ENCODE results near the gene FAR2. TPM values are rescaled to one million over a fixed set of nuclear protein-coding genes. Genes with fewer than 3 reads are reported as not detected.

FAR2 gene
- total and polyA plus RNA-seq, 7 donors = 0.75 to 1.9 (median 1.6) TPM

DNA sequence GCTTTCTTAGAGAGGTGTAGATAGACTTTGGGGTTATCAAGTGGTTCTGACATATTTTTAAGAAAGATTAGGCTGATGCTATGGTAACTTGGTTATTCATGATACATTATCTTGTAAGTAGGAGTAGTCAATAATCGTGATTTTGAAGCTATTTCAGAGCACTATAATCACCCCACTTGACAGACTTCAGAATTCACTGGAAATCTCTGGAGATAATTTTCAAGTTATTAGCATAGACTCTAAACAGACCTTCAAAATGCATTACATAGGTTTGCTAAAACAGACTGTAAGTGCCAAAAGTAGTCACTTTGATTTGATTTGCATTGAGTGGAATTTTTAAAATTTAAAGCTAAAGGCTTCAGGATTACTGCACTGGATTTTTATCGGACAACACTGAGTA, 157.6 kb downstream of the FAR2 start:
- H3K27ac ChIP-seq = no peak overlapping the region
- no peaks in the 10 kb centered on the region for H3K27me3 ChIP-seq (ENCODE audit: insufficient read depth in 3 of 3, low read length in 2 of 3)
- DNase-seq (no peak), ATAC-seq (no peak)
- TF ChIP-seq, protein P1, sequence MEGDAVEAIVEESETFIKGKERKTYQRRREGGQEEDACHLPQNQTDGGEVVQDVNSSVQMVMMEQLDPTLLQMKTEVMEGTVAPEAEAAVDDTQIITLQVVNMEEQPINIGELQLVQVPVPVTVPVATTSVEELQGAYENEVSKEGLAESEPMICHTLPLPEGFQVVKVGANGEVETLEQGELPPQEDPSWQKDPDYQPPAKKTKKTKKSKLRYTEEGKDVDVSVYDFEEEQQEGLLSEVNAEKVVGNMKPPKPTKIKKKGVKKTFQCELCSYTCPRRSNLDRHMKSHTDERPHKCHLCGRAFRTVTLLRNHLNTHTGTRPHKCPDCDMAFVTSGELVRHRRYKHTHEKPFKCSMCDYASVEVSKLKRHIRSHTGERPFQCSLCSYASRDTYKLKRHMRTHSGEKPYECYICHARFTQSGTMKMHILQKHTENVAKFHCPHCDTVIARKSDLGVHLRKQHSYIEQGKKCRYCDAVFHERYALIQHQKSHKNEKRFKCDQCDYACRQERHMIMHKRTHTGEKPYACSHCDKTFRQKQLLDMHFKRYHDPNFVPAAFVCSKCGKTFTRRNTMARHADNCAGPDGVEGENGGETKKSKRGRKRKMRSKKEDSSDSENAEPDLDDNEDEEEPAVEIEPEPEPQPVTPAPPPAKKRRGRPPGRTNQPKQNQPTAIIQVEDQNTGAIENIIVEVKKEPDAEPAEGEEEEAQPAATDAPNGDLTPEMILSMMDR (IDR thresholded peaks at IDR 0.05) = no peak
- no peaks in the 10 kb centered on the region for H3K4me1 ChIP-seq
- no peak overlapping the region for H3K4me3 ChIP-seq
- intact Hi-C loops (cut with DNase I) = no loop called here
- no peaks in the 10 kb centered on the region for H3K36me3 ChIP-seq (ENCODE audit: insufficient read depth in 1 of 2, low read depth in 1 of 2)
- 90 to 96% (median 92%) methylated on average over 2 of the region's 2 CpGs for WGBS, 3 donors
- H3K9me3 ChIP-seq = no peaks in the 10 kb centered on the region

DNA sequence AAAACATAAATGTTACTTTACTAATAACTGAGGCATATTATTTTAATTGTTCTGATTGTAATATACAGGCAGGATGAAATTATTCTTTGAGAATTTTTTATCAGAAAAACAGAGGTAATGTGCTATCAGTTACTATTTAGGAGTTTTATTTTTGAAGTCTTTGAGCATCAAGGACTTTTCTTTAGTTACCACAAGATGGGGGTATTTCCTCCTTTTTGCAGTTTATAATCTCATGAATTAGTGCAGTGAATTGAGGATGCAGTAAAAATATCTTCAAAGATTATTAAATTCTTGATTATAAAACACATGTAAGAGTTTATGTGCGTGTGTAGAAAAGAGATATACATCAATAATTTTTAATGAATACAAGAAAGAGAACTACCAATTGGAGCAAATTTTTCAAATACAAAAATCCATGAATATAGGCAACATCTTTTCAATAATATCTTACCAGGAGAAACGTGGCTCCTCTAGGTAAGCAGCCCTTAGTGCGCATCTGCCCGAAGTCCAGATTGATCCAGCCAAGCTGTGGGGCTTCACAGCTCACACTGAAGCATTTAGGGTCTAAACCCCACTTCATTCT, 160.3 kb downstream of the FAR2 start:
- TF ChIP-seq, protein P1 (IDR thresholded peaks at IDR 0.05) = peak; percentile 14
- WGBS, 3 donors = 60 to 94% (median 86%) methylated on average over 4 of the region's 4 CpGs

DNA sequence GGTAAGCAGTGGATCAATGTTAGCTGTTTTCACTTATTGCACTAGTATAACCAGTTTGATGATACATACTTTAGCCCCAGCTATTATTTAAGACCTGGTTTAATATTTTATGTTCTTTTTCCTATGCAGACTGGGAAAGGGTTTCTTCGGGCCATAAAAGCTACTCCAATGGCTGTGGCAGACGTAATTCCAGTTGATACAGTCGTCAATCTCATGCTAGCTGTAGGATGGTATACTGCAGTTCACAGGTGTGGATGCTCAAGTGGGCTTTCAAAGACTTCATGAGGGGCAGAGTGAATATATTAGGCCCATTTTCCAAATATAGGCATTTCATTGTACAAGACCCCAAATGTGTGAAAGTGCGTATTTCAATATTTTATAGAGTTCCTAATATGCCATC, 161.8 kb downstream of the FAR2 start:
- whole genome bisulfite sequencing, 3 donors = 89 to 92% (median 90%) methylated on average over 4 of the region's 4 CpGs

More for the DNA sequence above, 160.3 kb downstream of the FAR2 start:
- DNase-seq (no peak), ATAC-seq (no peak)
- H3K9me3 ChIP-seq = no peaks in the 10 kb centered on the region
- intact Hi-C loops (cut with DNase I) = no loop called here
- no peaks in the 10 kb centered on the region for H3K36me3 ChIP-seq (ENCODE audit: insufficient read depth in 1 of 2, low read depth in 1 of 2)
- no peak overlapping the region for H3K4me3 ChIP-seq
- no peaks in the 10 kb centered on the region for H3K27me3 ChIP-seq (ENCODE audit: insufficient read depth in 3 of 3, low read length in 2 of 3)
- H3K27ac ChIP-seq = no peak overlapping the region
- H3K4me1 ChIP-seq = no peaks in the 10 kb centered on the region

DNA sequence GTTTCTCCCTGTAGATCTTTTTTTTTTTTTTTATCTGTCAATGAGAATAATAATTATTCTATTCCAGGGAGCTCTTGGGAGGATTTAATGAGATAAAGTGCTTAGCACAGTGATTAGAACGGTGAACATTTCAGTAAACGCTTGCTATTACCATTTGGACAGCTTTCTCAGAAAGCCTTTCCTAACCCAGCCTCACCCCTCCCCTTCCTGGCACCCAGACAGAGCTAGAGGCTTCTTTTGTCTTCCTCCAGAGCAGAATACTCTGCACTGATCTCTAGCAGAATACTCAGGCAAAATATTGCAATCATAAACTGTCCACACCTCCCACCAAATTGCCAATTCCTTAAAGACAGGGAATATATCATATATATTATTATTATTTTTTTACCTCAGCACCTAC, 165.3 kb downstream of the FAR2 start:
- Histone ChIP-seq H3K4me3 (no peak overlapping the region), H3K27me3 (ENCODE audit: insufficient read depth in 3 of 3, low read length in 2 of 3) (no peaks in the 10 kb centered on the region), H3K27ac (no peak overlapping the region), H3K4me1 (peaks cover 12% of the 10 kb centered on the region), H3K36me3 (ENCODE audit: insufficient read depth in 1 of 2, low read depth in 1 of 2) (no peaks in the 10 kb centered on the region), H3K9me3 (no peaks in the 10 kb centered on the region)
- DNase-seq = no peak
- TF ChIP-seq, protein P1 (IDR thresholded peaks at IDR 0.05) = no peak
- 10 to 22% (median 16%) methylated on average over 2 of the region's 2 CpGs for WGBS, 3 donors
- intact Hi-C loops (cut with DNase I) = no loop called here
- no peak for ATAC-seq

More for the DNA sequence above, 161.8 kb downstream of the FAR2 start:
- intact Hi-C loops (cut with DNase I) = no loop called here
- Histone ChIP-seq H3K4me1 (no peaks in the 10 kb centered on the region), H3K36me3 (ENCODE audit: insufficient read depth in 1 of 2, low read depth in 1 of 2) (no peaks in the 10 kb centered on the region), H3K9me3 (no peaks in the 10 kb centered on the region), H3K27ac (no peak overlapping the region), H3K4me3 (no peak overlapping the region), H3K27me3 (ENCODE audit: insufficient read depth in 3 of 3, low read length in 2 of 3) (no peaks in the 10 kb centered on the region)
- DNase-seq = no peak
- TF ChIP-seq, protein P1 (IDR thresholded peaks at IDR 0.05) = no peak
- no peak for ATAC-seq

DNA sequence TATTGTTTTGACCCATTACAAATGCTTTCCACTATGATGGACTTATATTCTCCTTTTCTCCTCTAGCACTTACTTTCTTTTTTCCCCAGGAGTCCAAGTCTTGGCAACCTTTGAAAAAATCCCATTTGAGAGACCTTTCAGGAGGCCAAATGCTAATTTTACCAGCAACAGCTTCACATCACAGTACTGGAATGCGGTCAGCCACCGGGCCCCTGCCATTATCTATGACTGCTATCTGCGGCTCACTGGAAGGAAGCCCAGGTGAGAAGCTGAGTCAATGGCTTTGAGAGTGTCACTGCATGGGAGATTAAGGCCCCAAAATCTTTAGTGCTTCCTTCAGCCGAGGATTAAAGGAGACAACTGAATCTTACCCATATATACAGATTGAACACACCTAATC, 167.7 kb downstream of the FAR2 start:
- WGBS, 3 donors = 8 to 17% (median 12%) methylated on average over 4 of the region's 4 CpGs
- intact Hi-C loops (cut with DNase I) = loop anchor here (2.0 to 5.0 kb wide), 2 partner anchors 244 kb away; no protein-coding TSS in a partner anchor
- peaks cover 12% of the 10 kb centered on the region for H3K4me1 ChIP-seq
- TF ChIP-seq, protein P1 (IDR thresholded peaks at IDR 0.05) = no peak
- no peak overlapping the region for H3K27ac ChIP-seq
- peak; percentile 57 to 75 (median 68) for ATAC-seq
- H3K36me3 ChIP-seq (ENCODE audit: insufficient read depth in 1 of 2, low read depth in 1 of 2) = no peaks in the 10 kb centered on the region
- DNase-seq = peak; percentile 22 to 55
- no peaks in the 10 kb centered on the region for H3K27me3 ChIP-seq (ENCODE audit: insufficient read depth in 3 of 3, low read length in 2 of 3)
- H3K9me3 ChIP-seq = no peaks in the 10 kb centered on the region
- no peak overlapping the region for H3K4me3 ChIP-seq

All from psoas muscle (tissue), 8 donors.